Activated T-cell treated with anti-CD3 and anti-CD28 coated beads, Interleukin-2, amount 50 U/mL, for 24 hours (primary cell): ENCODE results near the gene LDLRAD4.

Source experiments
- DNase-seq: peaks from one replicate; pipeline ENCODE4 v3.0.0-alpha.2; 2020
- H3K27ac Mint-ChIP-seq: 2 replicates; pipeline ENCODE4 v1.8.0; 2020; ENCODE audit warnings: mild to moderate bottlenecking, mixed read lengths
- H3K27me3 Mint-ChIP-seq: 2 replicates; pipeline ENCODE4 v1.8.0; 2020; ENCODE audit warnings: mixed read lengths
- H3K36me3 Mint-ChIP-seq: 2 replicates; pipeline ENCODE4 v1.8.0; 2020; ENCODE audit warnings: low read depth, mixed read lengths
- H3K4me1 Mint-ChIP-seq: 2 replicates; pipeline ENCODE4 v1.8.0; 2020; ENCODE audit warnings: low read depth, mixed read lengths
- H3K4me3 Mint-ChIP-seq: 2 replicates; pipeline ENCODE4 v1.8.0; 2020; ENCODE audit warnings: mild to moderate bottlenecking, moderate library complexity, mixed read lengths
- H3K9me3 Mint-ChIP-seq: 2 replicates; pipeline ENCODE4 v1.8.0; 2020; ENCODE audit warnings: mixed read lengths

LDLRAD4 gene

DNA sequence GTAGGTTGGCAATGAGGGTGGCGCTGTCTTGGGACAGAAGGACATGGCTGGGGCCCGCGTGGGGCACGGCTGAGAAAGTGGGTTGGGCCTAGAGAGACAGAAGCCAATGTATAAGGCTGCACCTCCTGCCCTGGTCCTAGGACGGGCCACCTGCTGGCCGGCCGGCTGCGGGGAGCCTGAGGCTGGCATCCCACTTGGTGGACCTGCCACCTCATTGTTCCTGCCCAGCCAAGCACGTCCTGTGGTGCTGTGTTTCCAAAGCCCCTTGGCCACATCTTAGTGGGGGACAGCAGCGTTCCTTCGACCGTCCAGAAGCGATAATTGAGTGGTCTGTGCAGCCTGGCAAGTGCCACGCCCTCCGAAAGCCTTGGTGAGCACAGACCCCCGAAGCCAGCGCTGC lies 223.9 kb downstream of the LDLRAD4 start:
- no peaks in the 10 kb centered on the region for H3K27me3 Mint-ChIP-seq
- H3K27ac Mint-ChIP-seq = no peak overlapping the region
- no peak overlapping the region for H3K4me3 Mint-ChIP-seq
- peak; percentile 13 for DNase-seq
- no peaks in the 10 kb centered on the region for H3K9me3 Mint-ChIP-seq
- peaks cover 17% of the 10 kb centered on the region for H3K36me3 Mint-ChIP-seq
- H3K4me1 Mint-ChIP-seq = peaks cover 40% of the 10 kb centered on the region

DNA sequence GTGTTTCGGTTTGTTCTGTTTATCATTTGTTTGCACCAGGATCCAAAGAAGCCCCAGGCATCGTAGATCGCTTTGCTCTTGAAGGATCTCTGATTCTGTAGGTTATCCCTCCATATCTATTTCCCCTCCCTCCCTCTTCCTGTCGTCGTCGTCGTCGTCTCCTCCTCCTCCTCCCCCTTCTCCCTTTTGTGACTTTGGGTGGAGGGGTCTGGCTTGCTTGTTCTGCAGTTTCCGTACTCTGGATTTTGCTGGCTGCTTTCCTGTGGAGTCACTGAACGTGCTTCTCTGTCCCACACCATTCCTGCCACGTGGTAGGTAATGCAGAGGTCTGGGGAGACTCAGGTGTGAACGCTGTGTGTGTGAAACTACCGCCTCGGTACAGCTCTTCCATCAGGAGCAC lies 225.0 kb downstream of the LDLRAD4 start:
- H3K27me3 Mint-ChIP-seq = no peaks in the 10 kb centered on the region
- H3K9me3 Mint-ChIP-seq = no peaks in the 10 kb centered on the region
- peaks cover 17% of the 10 kb centered on the region for H3K36me3 Mint-ChIP-seq
- peaks cover 34% of the 10 kb centered on the region for H3K4me1 Mint-ChIP-seq
- peak; percentile 28 for DNase-seq
- H3K4me3 Mint-ChIP-seq = no peak overlapping the region
- no peak overlapping the region for H3K27ac Mint-ChIP-seq

- Mint-ChIP-seq H3K27me3 (no peaks in the 10 kb centered on the region), H3K27ac (no peak overlapping the region), H3K36me3 (peaks cover 17% of the 10 kb centered on the region), H3K9me3 (no peaks in the 10 kb centered on the region), H3K4me1 (peaks cover 23% of the 10 kb centered on the region), H3K4me3 (no peak overlapping the region)
- peak; percentile 15 for DNase-seq
Measured at GRCh38 chr18:13444430-13445240, 226.1 kb downstream of the LDLRAD4 start.

GRCh38 chr18:13445241-13445897 lies 226.8 kb downstream of the LDLRAD4 start:
- H3K4me3 Mint-ChIP-seq = no peak overlapping the region
- peaks cover 14% of the 10 kb centered on the region for H3K36me3 Mint-ChIP-seq
- DNase-seq = peak; percentile 24
- no peaks in the 10 kb centered on the region for H3K9me3 Mint-ChIP-seq
- no peak overlapping the region for H3K27ac Mint-ChIP-seq
- H3K4me1 Mint-ChIP-seq = peaks cover 21% of the 10 kb centered on the region
- no peaks in the 10 kb centered on the region for H3K27me3 Mint-ChIP-seq

DNA sequence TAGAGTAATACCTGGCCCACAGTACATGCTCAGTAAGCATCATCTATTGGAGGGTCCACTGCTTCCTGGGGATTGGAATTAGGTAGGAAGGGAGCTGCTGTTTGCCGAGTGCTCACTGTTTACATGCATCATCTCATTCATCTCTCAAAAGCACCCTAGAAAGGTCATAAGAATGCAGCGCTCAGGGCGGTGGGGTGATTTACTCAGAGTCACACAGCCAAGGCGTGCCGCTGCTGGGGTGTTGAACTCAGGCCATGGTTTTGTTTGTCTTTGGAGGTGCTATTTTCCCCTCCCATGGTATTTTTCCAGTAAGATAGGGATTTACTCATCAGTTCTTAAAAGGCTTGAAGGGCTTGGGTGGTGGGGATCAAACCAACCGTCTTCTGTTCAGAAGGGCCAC lies 227.5 kb downstream of the LDLRAD4 start:
- no peaks in the 10 kb centered on the region for H3K27me3 Mint-ChIP-seq
- H3K4me3 Mint-ChIP-seq = no peak overlapping the region
- peaks cover 27% of the 10 kb centered on the region for H3K4me1 Mint-ChIP-seq
- H3K9me3 Mint-ChIP-seq = no peaks in the 10 kb centered on the region
- H3K36me3 Mint-ChIP-seq = peaks cover 9% of the 10 kb centered on the region
- no peak overlapping the region for H3K27ac Mint-ChIP-seq
- peak; percentile 23 for DNase-seq

DNA sequence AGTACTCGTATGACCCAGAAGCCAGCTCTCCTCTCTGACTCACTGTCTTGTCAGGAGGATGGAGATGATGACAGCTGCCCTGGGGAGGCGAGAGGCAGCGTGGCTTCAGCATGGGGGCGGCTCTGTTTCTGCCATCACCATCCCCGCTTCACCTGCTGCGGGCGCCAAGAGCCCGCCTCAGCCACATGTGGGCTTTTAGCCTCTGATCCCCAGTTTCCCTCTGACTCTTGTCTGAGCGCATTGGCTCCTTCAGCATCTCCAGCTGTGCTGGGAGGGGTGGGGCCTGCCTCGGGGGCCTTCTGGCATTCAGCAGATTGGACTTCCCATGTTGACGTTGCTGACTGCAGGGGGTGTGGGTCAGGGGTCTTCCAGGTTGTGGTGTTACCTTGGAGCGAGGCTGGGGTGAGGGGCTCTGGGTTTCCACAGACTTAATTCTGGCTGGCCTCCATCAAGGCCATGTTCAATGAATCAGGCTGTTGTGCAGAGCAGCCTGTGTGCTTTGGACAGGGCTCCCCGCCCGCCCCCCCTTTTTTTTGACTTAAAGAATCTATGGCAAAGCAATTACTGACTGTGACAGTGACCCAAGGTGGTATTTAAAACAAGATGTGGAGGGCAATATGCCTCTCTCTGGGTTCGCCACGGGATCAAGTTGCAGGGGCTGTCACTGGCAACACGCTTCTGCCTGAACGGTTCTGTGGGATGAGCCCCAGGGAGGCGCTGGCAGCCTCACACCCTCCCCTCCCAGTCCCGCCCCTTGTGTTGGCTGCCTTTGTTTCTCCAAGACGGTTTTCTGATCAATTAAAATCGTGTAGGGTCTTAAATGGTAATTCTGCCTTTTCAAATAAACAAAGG lies 228.3 kb downstream of the LDLRAD4 start:
- H3K4me3 Mint-ChIP-seq = no peak overlapping the region
- H3K9me3 Mint-ChIP-seq = no peaks in the 10 kb centered on the region
- H3K27me3 Mint-ChIP-seq = no peaks in the 10 kb centered on the region
- peak; percentile 59 for DNase-seq
- H3K36me3 Mint-ChIP-seq = peaks cover 2% of the 10 kb centered on the region
- H3K4me1 Mint-ChIP-seq = peaks cover 30% of the 10 kb centered on the region
- H3K27ac Mint-ChIP-seq = peak overlapping the region; percentile 50

GRCh38 chr18:13447621-13448334 lies 229.2 kb downstream of the LDLRAD4 start:
- Mint-ChIP-seq H3K4me1 (peaks cover 33% of the 10 kb centered on the region), H3K27me3 (no peaks in the 10 kb centered on the region), H3K36me3 (peaks cover 2% of the 10 kb centered on the region), H3K9me3 (no peaks in the 10 kb centered on the region), H3K4me3 (no peak overlapping the region), H3K27ac (no peak overlapping the region)
- no peak for DNase-seq

- Mint-ChIP-seq H3K27me3 (no peaks in the 10 kb centered on the region), H3K9me3 (no peaks in the 10 kb centered on the region), H3K4me3 (no peak overlapping the region), H3K4me1 (peaks cover 29% of the 10 kb centered on the region), H3K27ac (no peak overlapping the region), H3K36me3 (peaks cover 2% of the 10 kb centered on the region)
- DNase-seq = peak; percentile 0
Measured at GRCh38 chr18:13448335-13448795, 229.8 kb downstream of the LDLRAD4 start.

DNA sequence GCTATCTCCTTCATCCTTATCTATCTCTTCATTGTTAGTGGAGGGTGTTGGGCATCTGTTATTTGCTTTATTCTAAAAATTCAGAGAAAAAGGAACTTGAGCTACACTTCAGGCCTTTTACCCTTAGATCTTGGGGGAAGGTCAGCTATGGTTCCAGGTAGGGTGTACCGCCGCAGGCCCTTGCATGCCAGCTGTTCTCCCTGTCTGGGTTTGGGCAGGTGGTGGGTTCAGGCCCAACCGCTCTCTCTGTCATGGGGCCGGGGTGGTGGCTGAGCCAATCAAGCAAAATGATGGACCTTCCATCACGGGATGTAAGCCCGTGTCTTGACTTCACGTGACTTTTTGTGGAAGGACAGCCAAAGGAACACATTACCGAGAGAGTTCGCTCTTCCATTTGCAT lies 231.1 kb downstream of the LDLRAD4 start:
- no peaks in the 10 kb centered on the region for H3K36me3 Mint-ChIP-seq
- DNase-seq = peak; percentile 22
- H3K27me3 Mint-ChIP-seq = no peaks in the 10 kb centered on the region
- H3K27ac Mint-ChIP-seq = no peak overlapping the region
- no peak overlapping the region for H3K4me3 Mint-ChIP-seq
- H3K4me1 Mint-ChIP-seq = peaks cover 29% of the 10 kb centered on the region
- no peaks in the 10 kb centered on the region for H3K9me3 Mint-ChIP-seq

- Mint-ChIP-seq H3K27ac (no peak overlapping the region), H3K9me3 (no peaks in the 10 kb centered on the region), H3K36me3 (no peaks in the 10 kb centered on the region), H3K4me1 (peaks cover 37% of the 10 kb centered on the region), H3K4me3 (no peak overlapping the region), H3K27me3 (no peaks in the 10 kb centered on the region)
- peak; percentile 18 for DNase-seq
Measured at GRCh38 chr18:13450289-13451212, 232.0 kb downstream of the LDLRAD4 start.

DNA sequence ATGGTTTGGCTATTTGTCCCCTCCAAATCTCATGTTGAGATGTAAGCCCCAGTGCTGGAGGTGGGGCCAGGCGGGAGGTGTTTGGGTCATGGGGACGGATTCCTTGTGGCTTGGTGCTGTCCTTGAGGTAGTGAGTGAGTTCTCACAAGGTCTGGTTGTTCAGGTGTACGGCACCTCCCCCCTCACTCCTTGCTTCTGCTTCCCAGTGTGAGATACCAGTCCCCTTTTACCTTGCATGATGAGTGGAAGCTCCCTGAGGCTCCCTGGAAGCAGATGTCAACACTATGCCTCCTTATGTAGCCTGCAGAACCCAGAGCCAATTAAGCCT lies 232.6 kb downstream of the LDLRAD4 start:
- Mint-ChIP-seq H3K4me3 (no peak overlapping the region), H3K27me3 (no peaks in the 10 kb centered on the region), H3K4me1 (peaks cover 44% of the 10 kb centered on the region), H3K9me3 (no peaks in the 10 kb centered on the region), H3K36me3 (no peaks in the 10 kb centered on the region), H3K27ac (no peak overlapping the region)
- peak; percentile 24 for DNase-seq

DNA sequence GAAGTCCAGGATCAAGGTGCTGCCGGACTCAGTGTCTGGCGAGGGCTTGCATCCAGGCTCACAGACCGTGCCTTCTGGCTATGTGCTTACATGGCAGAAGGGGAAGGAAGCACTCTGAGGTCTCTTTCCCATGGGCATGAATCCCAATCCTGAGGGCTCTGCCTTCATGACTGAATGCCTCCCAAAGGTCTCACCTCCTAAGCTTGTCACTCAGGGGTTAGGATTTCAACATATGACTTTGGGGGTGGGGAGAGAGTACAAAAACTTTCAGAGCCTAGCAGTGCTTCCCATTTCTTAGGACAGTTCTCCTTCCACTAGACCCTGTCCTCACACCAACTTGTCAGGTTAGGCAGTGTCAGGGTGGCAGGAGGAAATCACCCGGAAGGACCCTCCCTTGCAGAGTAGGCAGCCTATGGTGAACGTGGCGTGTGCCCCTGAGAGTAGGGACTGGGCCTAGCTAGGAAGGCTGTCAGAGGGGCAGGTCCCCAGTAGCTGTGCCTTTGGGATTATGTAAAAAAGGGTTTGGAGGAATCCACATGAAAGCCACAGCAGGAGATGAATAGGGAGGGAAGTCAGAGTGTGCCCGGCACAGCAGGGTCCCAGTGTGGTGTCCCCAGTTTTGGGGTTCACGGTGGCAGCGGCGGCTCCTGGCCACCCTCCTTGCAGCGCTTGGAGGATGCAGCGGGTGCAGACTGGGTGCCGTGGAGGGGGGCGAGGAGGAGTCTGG lies 233.3 kb downstream of the LDLRAD4 start:
- H3K36me3 Mint-ChIP-seq = no peaks in the 10 kb centered on the region
- DNase-seq = peak; percentile 21
- H3K4me1 Mint-ChIP-seq = peaks cover 49% of the 10 kb centered on the region
- no peak overlapping the region for H3K27ac Mint-ChIP-seq
- no peaks in the 10 kb centered on the region for H3K9me3 Mint-ChIP-seq
- no peaks in the 10 kb centered on the region for H3K27me3 Mint-ChIP-seq
- no peak overlapping the region for H3K4me3 Mint-ChIP-seq

- Mint-ChIP-seq H3K4me3 (no peak overlapping the region), H3K9me3 (no peaks in the 10 kb centered on the region), H3K27me3 (no peaks in the 10 kb centered on the region), H3K27ac (no peak overlapping the region), H3K36me3 (no peaks in the 10 kb centered on the region), H3K4me1 (peaks cover 54% of the 10 kb centered on the region)
- peak; percentile 18 for DNase-seq
Measured at GRCh38 chr18:13452388-13452811, 233.8 kb downstream of the LDLRAD4 start.
